Measurements from ENCODE around the gene DNAH9.

The DNAH9 gene

GRCh38 chr17:11610999-11611566 lies 12.8 kb downstream of the DNAH9 start:
- Histone ChIP-seq H3K27me3 (ENCODE audit: insufficient read depth, insufficient read length) (no peaks in the 10 kb centered on the region), H3K36me3 (ENCODE audit: insufficient read depth, insufficient read length, low read length) (no peaks in the 10 kb centered on the region), H3K9me3 (ENCODE audit: insufficient read depth, low read length) (no peaks in the 10 kb centered on the region), H3K4me1 (ENCODE audit: insufficient read depth, insufficient read length) (no peaks in the 10 kb centered on the region), H3K9ac (ENCODE audit: insufficient read length, low read depth) (no peak overlapping the region), H3K4me3 (ENCODE audit: insufficient read length, low read depth) (no peak overlapping the region)
- no peak for DNase-seq (ENCODE audit: low read depth, low spot score)
- TF ChIP-seq ZNF274 (IDR thresholded peaks at IDR 0.05; ENCODE audit: low read depth, low read length) (no peak), SUZ12 (IDR thresholded peaks at IDR 0.05; ENCODE audit: extremely low read depth, insufficient read depth, insufficient read length) (no peak), YY1 (IDR thresholded peaks at IDR 0.05; ENCODE audit: insufficient read depth, insufficient read length) (no peak)

GRCh38 chr17:11612956-11613355 lies 14.7 kb downstream of the DNAH9 start:
- Histone ChIP-seq H3K4me3 (ENCODE audit: insufficient read length, low read depth) (no peak overlapping the region), H3K36me3 (ENCODE audit: insufficient read depth, insufficient read length, low read length) (no peaks in the 10 kb centered on the region), H3K9ac (ENCODE audit: insufficient read length, low read depth) (no peak overlapping the region), H3K27me3 (ENCODE audit: insufficient read depth, insufficient read length) (no peaks in the 10 kb centered on the region), H3K4me1 (ENCODE audit: insufficient read depth, insufficient read length) (no peaks in the 10 kb centered on the region), H3K9me3 (ENCODE audit: insufficient read depth, low read length) (no peaks in the 10 kb centered on the region)
- TF ChIP-seq SUZ12 (IDR thresholded peaks at IDR 0.05; ENCODE audit: extremely low read depth, insufficient read depth, insufficient read length), result no peak
- no peak for TF ChIP-seq ZNF274 (IDR thresholded peaks at IDR 0.05; ENCODE audit: low read depth, low read length)
- no peak for TF ChIP-seq YY1 (IDR thresholded peaks at IDR 0.05; ENCODE audit: insufficient read depth, insufficient read length)
- no peak for DNase-seq (ENCODE audit: low read depth, low spot score)

GRCh38 chr17:11618861-11619566 lies 20.7 kb downstream of the DNAH9 start:
- Histone ChIP-seq H3K36me3 (ENCODE audit: insufficient read depth, insufficient read length, low read length) (no peaks in the 10 kb centered on the region), H3K9me3 (ENCODE audit: insufficient read depth, low read length) (no peaks in the 10 kb centered on the region), H3K9ac (ENCODE audit: insufficient read length, low read depth) (no peak overlapping the region), H3K4me3 (ENCODE audit: insufficient read length, low read depth) (no peak overlapping the region), H3K4me1 (ENCODE audit: insufficient read depth, insufficient read length) (no peaks in the 10 kb centered on the region), H3K27me3 (ENCODE audit: insufficient read depth, insufficient read length) (no peaks in the 10 kb centered on the region)
- no peak for DNase-seq (ENCODE audit: low read depth, low spot score)
- no peak for TF ChIP-seq ZNF274 (IDR thresholded peaks at IDR 0.05; ENCODE audit: low read depth, low read length)
- TF ChIP-seq YY1 (IDR thresholded peaks at IDR 0.05; ENCODE audit: insufficient read depth, insufficient read length), result no peak
- TF ChIP-seq SUZ12 (IDR thresholded peaks at IDR 0.05; ENCODE audit: extremely low read depth, insufficient read depth, insufficient read length), result no peak

- H3K4me1 ChIP-seq (ENCODE audit: insufficient read depth, insufficient read length), result no peaks in the 10 kb centered on the region
- TF ChIP-seq ZNF274 (IDR thresholded peaks at IDR 0.05; ENCODE audit: low read depth, low read length) (no peak), SUZ12 (IDR thresholded peaks at IDR 0.05; ENCODE audit: extremely low read depth, insufficient read depth, insufficient read length) (no peak), YY1 (IDR thresholded peaks at IDR 0.05; ENCODE audit: insufficient read depth, insufficient read length) (no peak)
Measured at GRCh38 chr17:11622492-11622891, 24.2 kb downstream of the DNAH9 start.

GRCh38 chr17:11624976-11625375 lies 26.7 kb downstream of the DNAH9 start:
- H3K9me3 ChIP-seq (ENCODE audit: insufficient read depth, low read length), result no peaks in the 10 kb centered on the region
- no peaks in the 10 kb centered on the region for H3K4me1 ChIP-seq (ENCODE audit: insufficient read depth, insufficient read length)
- no peak overlapping the region for H3K4me3 ChIP-seq (ENCODE audit: insufficient read length, low read depth)
- H3K27me3 ChIP-seq (ENCODE audit: insufficient read depth, insufficient read length), result no peaks in the 10 kb centered on the region
- no peaks in the 10 kb centered on the region for H3K36me3 ChIP-seq (ENCODE audit: insufficient read depth, insufficient read length, low read length)
- TF ChIP-seq SUZ12 (IDR thresholded peaks at IDR 0.05; ENCODE audit: extremely low read depth, insufficient read depth, insufficient read length), result no peak
- H3K9ac ChIP-seq (ENCODE audit: insufficient read length, low read depth), result no peak overlapping the region
- DNase-seq (ENCODE audit: low read depth, low spot score), result no peak

More at GRCh38 chr17:11622492-11622891, 24.2 kb downstream of the DNAH9 start:
- no peaks in the 10 kb centered on the region for H3K36me3 ChIP-seq (ENCODE audit: insufficient read depth, insufficient read length, low read length)
- H3K9me3 ChIP-seq (ENCODE audit: insufficient read depth, low read length), result no peaks in the 10 kb centered on the region
- no peak for DNase-seq (ENCODE audit: low read depth, low spot score)
- H3K27me3 ChIP-seq (ENCODE audit: insufficient read depth, insufficient read length), result no peaks in the 10 kb centered on the region
- no peak overlapping the region for H3K4me3 ChIP-seq (ENCODE audit: insufficient read length, low read depth)
- no peak overlapping the region for H3K9ac ChIP-seq (ENCODE audit: insufficient read length, low read depth)

GRCh38 chr17:11625878-11626277 lies 27.6 kb downstream of the DNAH9 start:
- Histone ChIP-seq H3K4me3 (ENCODE audit: insufficient read length, low read depth) (no peak overlapping the region), H3K9me3 (ENCODE audit: insufficient read depth, low read length) (no peaks in the 10 kb centered on the region), H3K27me3 (ENCODE audit: insufficient read depth, insufficient read length) (no peaks in the 10 kb centered on the region), H3K36me3 (ENCODE audit: insufficient read depth, insufficient read length, low read length) (no peaks in the 10 kb centered on the region), H3K4me1 (ENCODE audit: insufficient read depth, insufficient read length) (no peaks in the 10 kb centered on the region), H3K9ac (ENCODE audit: insufficient read length, low read depth) (no peak overlapping the region)
- DNase-seq (ENCODE audit: low read depth, low spot score), result no peak
- TF ChIP-seq SUZ12 (IDR thresholded peaks at IDR 0.05; ENCODE audit: extremely low read depth, insufficient read depth, insufficient read length) (no peak), ZNF274 (IDR thresholded peaks at IDR 0.05; ENCODE audit: low read depth, low read length) (no peak), YY1 (IDR thresholded peaks at IDR 0.05; ENCODE audit: insufficient read depth, insufficient read length) (no peak)

- TF ChIP-seq YY1 (IDR thresholded peaks at IDR 0.05; ENCODE audit: insufficient read depth, insufficient read length) (no peak), SUZ12 (IDR thresholded peaks at IDR 0.05; ENCODE audit: extremely low read depth, insufficient read depth, insufficient read length) (no peak), ZNF274 (IDR thresholded peaks at IDR 0.05; ENCODE audit: low read depth, low read length) (no peak)
- no peaks in the 10 kb centered on the region for H3K27me3 ChIP-seq (ENCODE audit: insufficient read depth, insufficient read length)
- H3K4me3 ChIP-seq (ENCODE audit: insufficient read length, low read depth), result no peak overlapping the region
- H3K9ac ChIP-seq (ENCODE audit: insufficient read length, low read depth), result no peak overlapping the region
- H3K36me3 ChIP-seq (ENCODE audit: insufficient read depth, insufficient read length, low read length), result no peaks in the 10 kb centered on the region
- no peak for DNase-seq (ENCODE audit: low read depth, low spot score)
- no peaks in the 10 kb centered on the region for H3K4me1 ChIP-seq (ENCODE audit: insufficient read depth, insufficient read length)
- no peaks in the 10 kb centered on the region for H3K9me3 ChIP-seq (ENCODE audit: insufficient read depth, low read length)
Measured at GRCh38 chr17:11627301-11627940, 29.2 kb downstream of the DNAH9 start.
